ENCODE measurements around the gene ALMS1.
"Not testable (repeated sequence)": the region's sequence is repeated elsewhere in the genome, so short reads cannot be mapped to it uniquely, and the experiment has no call there.

- TF ChIP-seq POLR2AphosphoS5, POLR2A (IDR thresholded peaks at IDR 0.05; ENCODE audit: low read depth, low read length): not testable (repeated sequence)
Observed at GRCh38 chr2:73560875-73561274, 175.2 kb downstream of the ALMS1 start.

Measured in GM12892 (cell line).